Memory B cell (primary cell): Measurements from ENCODE around the gene CSTB.

Experiments used
- ATAC-seq: fragments of 150-1000 bp; cut with Tn5 transposase; 2 replicates; pipeline ENCODE4 v1.10.0; 2021; ENCODE audit warnings: low read depth, mild to moderate bottlenecking, moderate library complexity
- DNase-seq, 2 donors: peaks; one replicate each; pipeline ENCODE4 v3.0.0; 2022; ENCODE audit warnings: low spot score in 2 of 2
- H3K27ac Mint-ChIP-seq: one replicate; pipeline ENCODE4 v1.8.0; 2022; ENCODE audit warnings: mild to moderate bottlenecking, moderate library complexity, mixed read lengths
- H3K27me3 Mint-ChIP-seq: one replicate; pipeline ENCODE4 v1.8.0; 2022; ENCODE audit warnings: mixed read lengths
- H3K36me3 Mint-ChIP-seq: one replicate; pipeline ENCODE4 v1.8.0; 2022; ENCODE audit warnings: mild to moderate bottlenecking, mixed read lengths
- H3K4me1 Mint-ChIP-seq: one replicate; pipeline ENCODE4 v1.8.0; 2022; ENCODE audit warnings: mixed read lengths
- H3K4me3 Mint-ChIP-seq: one replicate; pipeline ENCODE4 v1.8.0; 2022; ENCODE audit warnings: mild to moderate bottlenecking, moderate library complexity, mixed read lengths
- H3K9me3 Mint-ChIP-seq: one replicate; pipeline ENCODE4 v1.8.0; 2022; ENCODE audit warnings: mixed read lengths

CSTB gene

GRCh38 chr21:43760391-43760958 lies 15.6 kb downstream of the CSTB start:
- H3K27me3 Mint-ChIP-seq, result no peaks in the 10 kb centered on the region
- no peaks in the 10 kb centered on the region for H3K4me1 Mint-ChIP-seq
- H3K36me3 Mint-ChIP-seq, result peaks cover 8% of the 10 kb centered on the region
- no peak overlapping the region for H3K27ac Mint-ChIP-seq
- H3K4me3 Mint-ChIP-seq, result no peak overlapping the region
- DNase-seq, result no peak
- no peak for ATAC-seq
- no peaks in the 10 kb centered on the region for H3K9me3 Mint-ChIP-seq

- ATAC-seq (no peak), DNase-seq (no peak)
- Mint-ChIP-seq H3K9me3 (no peaks in the 10 kb centered on the region), H3K27me3 (no peaks in the 10 kb centered on the region), H3K27ac (no peak overlapping the region), H3K36me3 (peaks cover 9% of the 10 kb centered on the region), H3K4me3 (no peak overlapping the region), H3K4me1 (no peaks in the 10 kb centered on the region)
Observed at GRCh38 chr21:43759651-43760050, 16.5 kb downstream of the CSTB start.

DNA sequence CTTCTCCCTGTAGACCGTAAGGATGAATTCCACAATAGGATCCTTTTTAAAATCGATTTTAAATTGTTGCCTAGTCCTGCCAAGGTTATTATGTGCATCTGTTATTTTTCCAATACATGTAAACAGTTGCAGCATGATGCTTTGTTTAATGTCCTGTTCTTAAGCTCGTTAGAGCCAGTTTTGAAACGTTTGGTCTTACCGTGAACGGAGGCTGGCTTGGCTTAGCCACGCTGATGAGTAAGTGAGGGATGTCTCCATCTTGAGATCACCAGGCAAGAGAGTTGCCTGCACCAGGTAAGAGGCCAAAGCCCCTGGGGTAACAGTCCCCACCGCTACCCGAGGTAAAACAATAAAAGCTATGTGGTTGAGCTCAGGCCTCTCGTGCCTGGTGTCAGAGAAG lies 17.3 kb downstream of the CSTB start:
- H3K27me3 Mint-ChIP-seq, result no peaks in the 10 kb centered on the region
- H3K27ac Mint-ChIP-seq, result no peak overlapping the region
- H3K9me3 Mint-ChIP-seq, result no peaks in the 10 kb centered on the region
- no peaks in the 10 kb centered on the region for H3K4me1 Mint-ChIP-seq
- ATAC-seq, result no peak
- H3K4me3 Mint-ChIP-seq, result no peak overlapping the region
- no peak for DNase-seq
- H3K36me3 Mint-ChIP-seq, result peaks cover 13% of the 10 kb centered on the region

DNA sequence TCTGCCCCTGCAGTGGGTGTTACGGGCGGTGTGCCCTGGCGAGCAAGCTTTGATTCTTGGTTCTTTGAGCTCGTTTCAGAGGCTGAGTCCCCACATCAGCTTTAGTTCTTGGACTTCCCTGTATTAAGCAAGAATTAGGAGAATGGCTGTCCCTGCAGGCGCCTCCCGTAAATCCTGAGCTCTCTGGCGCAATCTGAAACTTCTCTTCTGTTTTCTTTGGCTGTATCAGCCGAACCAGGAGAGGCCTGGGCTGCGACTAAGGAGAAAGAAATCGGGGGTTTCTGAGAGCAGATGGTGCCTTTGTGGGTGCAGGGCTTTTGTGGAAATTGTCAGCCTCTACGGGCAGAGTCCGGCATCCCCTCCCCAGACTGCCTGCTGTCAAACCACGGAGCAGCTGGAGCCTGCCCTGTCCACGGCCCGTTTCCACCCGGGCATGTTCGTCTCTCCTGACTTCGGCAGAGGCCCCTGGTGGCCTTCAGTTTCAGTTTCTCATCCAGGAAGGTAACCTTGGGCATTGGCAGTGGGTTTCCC lies 17.9 kb downstream of the CSTB start:
- Mint-ChIP-seq H3K4me3 (no peak overlapping the region), H3K9me3 (no peaks in the 10 kb centered on the region), H3K27ac (no peak overlapping the region), H3K27me3 (no peaks in the 10 kb centered on the region), H3K36me3 (peaks cover 15% of the 10 kb centered on the region), H3K4me1 (no peaks in the 10 kb centered on the region)
- ATAC-seq (no peak), DNase-seq (no peak)

DNA sequence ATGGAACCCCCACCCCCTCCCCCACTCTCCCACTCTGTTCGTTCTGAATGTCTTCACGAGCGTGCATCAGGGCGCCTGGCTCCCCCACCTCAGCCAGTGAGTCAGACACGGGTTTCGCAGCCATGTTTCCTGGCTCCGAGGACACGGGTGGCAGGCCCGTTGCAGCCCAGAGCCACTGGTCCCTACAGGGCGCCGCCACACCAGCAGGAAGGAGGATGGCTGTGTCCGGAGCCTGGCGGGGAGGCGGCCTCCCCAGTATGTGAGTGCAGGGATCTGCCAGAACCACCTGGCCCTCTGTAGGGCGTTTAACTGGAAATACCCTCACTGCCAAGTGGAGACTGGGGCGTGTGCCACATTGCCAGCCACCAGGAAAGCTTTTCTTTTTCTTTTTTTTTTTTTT lies 18.5 kb downstream of the CSTB start:
- no peak for ATAC-seq
- peaks cover 13% of the 10 kb centered on the region for H3K36me3 Mint-ChIP-seq
- no peak for DNase-seq
- H3K27me3 Mint-ChIP-seq, result no peaks in the 10 kb centered on the region
- no peak overlapping the region for H3K27ac Mint-ChIP-seq
- H3K4me1 Mint-ChIP-seq, result no peaks in the 10 kb centered on the region
- no peaks in the 10 kb centered on the region for H3K9me3 Mint-ChIP-seq
- H3K4me3 Mint-ChIP-seq, result no peak overlapping the region

- no peaks in the 10 kb centered on the region for H3K9me3 Mint-ChIP-seq
Observed at GRCh38 chr21:43755820-43756594, 20.1 kb downstream of the CSTB start.

GRCh38 chr21:43754948-43755781 lies 20.9 kb downstream of the CSTB start:
- no peak overlapping the region for H3K4me3 Mint-ChIP-seq
- H3K27me3 Mint-ChIP-seq, result no peaks in the 10 kb centered on the region
- H3K4me1 Mint-ChIP-seq, result peaks cover 3% of the 10 kb centered on the region
- peaks cover 18% of the 10 kb centered on the region for H3K36me3 Mint-ChIP-seq
- H3K27ac Mint-ChIP-seq, result no peak overlapping the region
- DNase-seq (no peak), ATAC-seq (no peak)
- H3K9me3 Mint-ChIP-seq, result no peaks in the 10 kb centered on the region

More at GRCh38 chr21:43755820-43756594, 20.1 kb downstream of the CSTB start:
- H3K4me1 Mint-ChIP-seq, result no peaks in the 10 kb centered on the region
- H3K27me3 Mint-ChIP-seq, result no peaks in the 10 kb centered on the region
- no peak for DNase-seq
- H3K36me3 Mint-ChIP-seq, result peaks cover 13% of the 10 kb centered on the region
- no peak overlapping the region for H3K27ac Mint-ChIP-seq
- H3K4me3 Mint-ChIP-seq, result no peak overlapping the region
- ATAC-seq, result no peak

GRCh38 chr21:43753439-43753799 lies 22.7 kb downstream of the CSTB start:
- Mint-ChIP-seq H3K4me3 (no peak overlapping the region), H3K4me1 (peaks cover 3% of the 10 kb centered on the region), H3K27me3 (no peaks in the 10 kb centered on the region), H3K36me3 (peaks cover 18% of the 10 kb centered on the region), H3K9me3 (no peaks in the 10 kb centered on the region), H3K27ac (no peak overlapping the region)
- ATAC-seq (no peak), DNase-seq (no peak)

GRCh38 chr21:43752758-43753438 lies 23.2 kb downstream of the CSTB start:
- H3K4me3 Mint-ChIP-seq, result no peak overlapping the region
- H3K36me3 Mint-ChIP-seq, result peaks cover 18% of the 10 kb centered on the region
- ATAC-seq, result no peak
- no peak for DNase-seq
- H3K27me3 Mint-ChIP-seq, result no peaks in the 10 kb centered on the region
- peaks cover 3% of the 10 kb centered on the region for H3K4me1 Mint-ChIP-seq
- H3K27ac Mint-ChIP-seq, result no peak overlapping the region
- no peaks in the 10 kb centered on the region for H3K9me3 Mint-ChIP-seq

DNA sequence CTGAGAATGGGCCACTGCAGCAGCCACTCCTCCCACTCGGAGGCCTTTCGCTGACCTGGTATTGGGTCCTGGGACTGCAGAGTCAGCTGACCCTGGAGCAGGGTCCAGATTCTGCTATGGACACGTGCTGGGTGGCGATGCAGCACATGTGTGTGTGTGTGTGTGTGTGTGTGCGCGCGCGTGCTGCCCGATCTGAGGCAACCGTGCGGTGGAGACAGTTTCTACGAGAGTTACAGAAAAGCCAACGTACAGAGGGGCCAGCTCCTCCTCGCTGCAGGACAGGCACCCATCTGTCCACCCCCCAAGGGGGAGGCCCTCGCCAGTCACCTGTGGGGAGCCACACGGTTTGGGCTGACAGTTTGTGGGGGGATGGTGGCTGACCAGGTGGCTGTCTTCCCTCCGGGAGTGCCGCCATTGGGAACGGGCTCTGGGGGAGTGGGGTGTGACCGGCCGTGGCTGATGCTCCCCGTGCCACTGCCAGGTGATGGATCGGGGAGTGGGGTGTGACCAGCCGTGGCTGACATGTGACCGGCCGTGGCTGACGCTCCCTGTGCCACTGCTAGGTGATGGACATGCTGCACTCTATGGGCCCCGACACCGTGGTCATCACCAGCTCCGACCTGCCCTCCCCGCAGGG lies 24.0 kb downstream of the CSTB start:
- Mint-ChIP-seq H3K9me3 (no peaks in the 10 kb centered on the region), H3K4me3 (no peak overlapping the region), H3K4me1 (peaks cover 3% of the 10 kb centered on the region), H3K27me3 (no peaks in the 10 kb centered on the region), H3K36me3 (peaks cover 18% of the 10 kb centered on the region), H3K27ac (no peak overlapping the region)
- ATAC-seq, result no peak
- no peak for DNase-seq

DNA sequence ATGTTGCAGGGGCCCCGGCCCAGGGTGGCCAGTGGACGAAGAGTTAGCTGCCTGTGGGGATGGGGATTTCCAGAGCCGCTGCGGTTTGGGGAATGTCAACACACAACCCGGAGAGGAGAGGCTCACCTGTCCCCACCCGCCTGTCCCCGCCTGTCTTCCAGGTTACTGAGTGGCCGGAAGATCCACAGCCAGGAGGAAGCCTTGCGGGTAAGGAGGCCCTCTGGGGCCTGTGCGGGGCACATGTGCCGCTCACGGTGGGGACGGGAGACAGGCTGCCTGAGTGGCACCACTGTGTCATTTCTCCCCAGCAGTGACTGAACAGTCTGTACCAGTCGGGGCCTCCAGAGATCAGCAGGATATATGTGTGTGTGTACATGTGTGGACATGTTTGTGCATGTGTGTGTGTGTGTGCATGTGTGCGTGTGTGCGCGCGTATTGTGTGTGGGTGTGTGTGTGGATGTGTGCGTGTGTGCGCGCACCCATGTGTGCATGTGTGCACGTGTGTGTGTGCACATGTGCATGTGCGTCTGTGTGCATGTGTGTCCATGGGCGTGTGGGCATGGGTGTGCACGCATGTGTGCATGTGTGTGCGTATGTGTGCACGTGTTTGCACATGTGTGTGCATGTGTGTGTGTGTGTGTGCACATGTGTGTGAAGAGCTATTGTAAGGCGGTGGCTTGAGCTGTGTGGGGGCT lies 25.6 kb downstream of the CSTB start:
- Mint-ChIP-seq H3K4me3 (no peak overlapping the region), H3K9me3 (no peaks in the 10 kb centered on the region), H3K36me3 (peaks cover 20% of the 10 kb centered on the region), H3K4me1 (peaks cover 3% of the 10 kb centered on the region), H3K27ac (no peak overlapping the region), H3K27me3 (no peaks in the 10 kb centered on the region)
- no peak for ATAC-seq
- no peak for DNase-seq

- Mint-ChIP-seq H3K27me3 (no peaks in the 10 kb centered on the region), H3K4me3 (no peak overlapping the region), H3K9me3 (no peaks in the 10 kb centered on the region), H3K27ac (no peak overlapping the region), H3K4me1 (peaks cover 3% of the 10 kb centered on the region), H3K36me3 (peaks cover 24% of the 10 kb centered on the region)
- no peak for DNase-seq
- ATAC-seq, result no peak
Observed at GRCh38 chr21:43749651-43750262, 26.4 kb downstream of the CSTB start.

DNA sequence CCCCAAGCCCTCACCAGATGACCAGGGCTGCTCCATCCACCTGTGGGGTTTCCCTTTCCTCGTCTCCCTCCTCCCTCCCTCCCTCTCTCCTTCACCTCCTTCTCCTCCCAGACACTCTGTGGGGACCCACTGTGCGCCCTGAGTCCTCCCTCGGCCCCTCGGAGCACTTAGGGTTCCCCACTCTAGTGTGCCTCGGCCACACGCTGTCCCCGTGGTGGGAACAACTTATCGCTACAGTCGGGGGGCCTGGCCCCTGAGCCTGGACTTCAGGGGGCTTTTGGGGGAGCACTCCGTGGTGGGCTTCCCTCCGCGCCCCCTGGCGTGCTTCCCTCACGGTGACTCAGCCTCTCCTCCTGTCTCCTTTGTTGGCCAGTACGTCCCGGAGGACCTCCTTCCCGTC lies 27.5 kb downstream of the CSTB start:
- Mint-ChIP-seq H3K9me3 (no peaks in the 10 kb centered on the region), H3K27ac (no peak overlapping the region), H3K4me1 (peaks cover 3% of the 10 kb centered on the region), H3K27me3 (no peaks in the 10 kb centered on the region), H3K36me3 (peaks cover 19% of the 10 kb centered on the region), H3K4me3 (no peak overlapping the region)
- DNase-seq, result no peak
- no peak for ATAC-seq
